Mesenchymal stem cell (in vitro differentiated cells and primary cell): ENCODE data around the gene GLCE.

Source experiments
- DNase-seq: peaks from one replicate; pipeline ENCODE4 v3.0.0-alpha.2; 2013
- H2AFZ ChIP-seq: one replicate; pipeline ENCODE4 v1.6.1; 2013; ENCODE audit warnings: low read depth, mild to moderate bottlenecking, control low read depth, inconsistent platforms, low read length, moderate library complexity
- H2AK5ac ChIP-seq: 2 replicates; pipeline ENCODE4 v1.6.1; 2013; ENCODE audit warnings: low read length, moderate library complexity, mild to moderate bottlenecking, inconsistent platforms; ENCODE audit not compliant: severe bottlenecking
- H2BK120ac ChIP-seq: one replicate; pipeline ENCODE4 v1.6.1; 2013; ENCODE audit warnings: low read depth, mild to moderate bottlenecking, inconsistent platforms, low read length, moderate library complexity
- H2BK12ac ChIP-seq, 2 experiments: one replicate each; pipeline ENCODE4 v1.6.1; 2013; ENCODE audit warnings: inconsistent platforms in 2 of 2, low read length in 2 of 2, mild to moderate bottlenecking in 2 of 2, moderate library complexity in 2 of 2, control low read depth in 1 of 2
- H2BK15ac ChIP-seq: one replicate; pipeline ENCODE4 v1.6.1; 2013; ENCODE audit warnings: mild to moderate bottlenecking, low read depth, inconsistent platforms; ENCODE audit not compliant: poor library complexity, severe bottlenecking
- H2BK5ac ChIP-seq: 2 replicates; pipeline ENCODE4 v1.6.1; 2013; ENCODE audit warnings: low read depth, mild to moderate bottlenecking, low read length, control low read depth, inconsistent platforms; ENCODE audit not compliant: poor library complexity, severe bottlenecking
- H3K14ac ChIP-seq, 2 experiments: one replicate each; pipeline ENCODE4 v1.6.1; 2013; ENCODE audit warnings: inconsistent platforms in 2 of 2, low read length in 2 of 2, control low read depth in 1 of 2, mild to moderate bottlenecking in 1 of 2, moderate library complexity in 1 of 2
- H3K18ac ChIP-seq, 2 experiments: one replicate each; pipeline ENCODE4 v1.6.1; 2013; ENCODE audit warnings: inconsistent platforms in 2 of 2, low read length in 2 of 2, control low read depth in 1 of 2, low read depth in 1 of 2, mild to moderate bottlenecking in 1 of 2
- H3K23ac ChIP-seq, 2 experiments: one replicate each; pipeline ENCODE4 v1.6.1; 2013; ENCODE audit warnings: inconsistent platforms in 2 of 2, low read length in 2 of 2, mild to moderate bottlenecking in 2 of 2, moderate library complexity in 2 of 2, control low read depth in 1 of 2
- H3K27ac ChIP-seq: 2 replicates; pipeline ENCODE4 v1.5.1; 2013; ENCODE audit warnings: mild to moderate bottlenecking, moderate library complexity, low read length, control low read depth, inconsistent platforms; ENCODE audit not compliant: poor library complexity, severe bottlenecking
- H3K27me3 ChIP-seq, 2 experiments: 2 replicates each; pipeline versions ENCODE4 v1.6.1 to v1.7.0; 2013; ENCODE audit warnings: low read length in 2 of 2, mild to moderate bottlenecking in 2 of 2, moderate library complexity in 2 of 2, control low read depth in 1 of 2, inconsistent platforms in 1 of 2; ENCODE audit not compliant: control insufficient read depth in 1 of 2, insufficient read depth in 1 of 2
- H3K36me3 ChIP-seq, 2 experiments: 2 replicates each; pipeline versions ENCODE4 v1.6.1 to v1.7.0; 2013; ENCODE audit warnings: low read length in 2 of 2, control low read depth in 1 of 2, inconsistent platforms in 1 of 2, low read depth in 1 of 2, mild to moderate bottlenecking in 1 of 2; ENCODE audit not compliant: insufficient read depth in 2 of 2, control insufficient read depth in 1 of 2
- H3K4ac ChIP-seq, 2 experiments: one replicate each; pipeline ENCODE4 v1.6.1; 2013; ENCODE audit warnings: inconsistent platforms in 2 of 2, low read length in 2 of 2, mild to moderate bottlenecking in 2 of 2, moderate library complexity in 2 of 2, control low read depth in 1 of 2, low read depth in 1 of 2
- H3K4me1 ChIP-seq: 2 replicates; pipeline ENCODE4 v1.6.1; 2013; ENCODE audit warnings: low read depth, low read length, control low read depth; ENCODE audit not compliant: control insufficient read depth, insufficient read depth
- H3K4me2 ChIP-seq: 2 replicates; pipeline ENCODE4 v1.6.1; 2013; ENCODE audit warnings: low read length, mild to moderate bottlenecking, inconsistent platforms; ENCODE audit not compliant: poor library complexity, severe bottlenecking
- H3K4me3 ChIP-seq, 2 experiments: 2 replicates each; pipeline versions ENCODE4 v1.5.1 to v1.7.0; 2013; ENCODE audit warnings: low read length in 2 of 2, mild to moderate bottlenecking in 2 of 2, control low read depth in 1 of 2, low read depth in 1 of 2; ENCODE audit not compliant: insufficient read depth in 1 of 2
- H3K79me1 ChIP-seq: replicated peaks from 2 replicates; pipeline ENCODE4 v1.6.1; 2013; ENCODE audit warnings: mild to moderate bottlenecking, control low read depth, low read length, inconsistent platforms; ENCODE audit not compliant: poor library complexity, severe bottlenecking
- H3K9ac ChIP-seq: 2 replicates; pipeline ENCODE4 v1.7.0; 2013; ENCODE audit warnings: mild to moderate bottlenecking, low read length, moderate library complexity
- H3K9me3 ChIP-seq: 2 replicates; pipeline ENCODE4 v1.7.0; 2013; ENCODE audit warnings: mild to moderate bottlenecking, low read length; ENCODE audit not compliant: control insufficient read depth
- H4K8ac ChIP-seq: one replicate; pipeline ENCODE4 v1.6.1; 2013; ENCODE audit warnings: inconsistent platforms, mild to moderate bottlenecking, low read length, moderate library complexity
- H4K91ac ChIP-seq: one replicate; pipeline ENCODE4 v1.6.1; 2013; ENCODE audit warnings: mild to moderate bottlenecking, low read length, inconsistent platforms
- WGBS: methylation state at CpG from one replicate; pipeline ENCODE4 v1.1.7; 2013; ENCODE audit warnings: mixed read lengths; 5-methylcytosine and 5-hydroxymethylcytosine counted together

GLCE gene

DNA sequence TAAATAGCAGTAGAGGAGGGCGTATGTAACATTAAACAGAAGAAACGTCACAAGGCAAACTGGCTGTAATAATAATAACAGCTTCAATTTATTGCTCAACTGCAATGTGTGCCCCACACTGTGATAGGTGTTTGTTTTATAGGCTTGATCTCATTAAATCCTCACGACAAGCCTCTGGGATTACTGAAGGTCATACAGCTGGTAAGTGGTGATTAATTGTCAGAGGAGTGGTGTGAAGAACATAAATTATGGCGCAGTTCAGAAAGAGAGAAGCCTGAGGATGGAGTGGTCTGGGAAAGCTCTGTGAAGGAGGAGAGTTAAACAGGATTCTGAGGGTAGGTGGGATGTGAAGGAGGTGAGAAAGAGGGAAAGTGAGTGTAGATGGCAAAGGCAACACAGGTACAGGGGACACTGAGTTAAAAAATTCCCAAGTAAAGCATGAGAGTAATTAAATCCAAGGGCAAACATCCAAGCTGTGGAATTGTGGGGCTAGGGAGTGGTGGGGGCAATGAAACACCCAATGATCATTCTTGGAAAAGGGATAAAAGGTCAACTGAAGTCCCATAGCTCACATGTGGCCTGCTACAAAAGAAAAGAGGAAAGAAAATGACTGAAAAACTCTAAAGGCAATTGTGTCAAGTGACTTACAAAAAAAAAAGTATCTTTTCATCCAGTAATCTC is 16.5 kb upstream of the GLCE start:
- Histone ChIP-seq H2BK12ac (no peak overlapping the region), H3K36me3 (no peaks in the 10 kb centered on the region), H2BK15ac (no peak overlapping the region), H3K18ac (no peak overlapping the region), H3K4ac (no peak overlapping the region), H3K9ac (no peak overlapping the region), H2AK5ac (no peak overlapping the region), H2BK120ac (no peak overlapping the region), H3K14ac (no peak overlapping the region), H3K9me3 (no peaks in the 10 kb centered on the region), H3K79me1 (no peaks in the 10 kb centered on the region), H3K27ac (no peak overlapping the region), H3K23ac (no peak overlapping the region), H3K4me2 (no peak overlapping the region), H3K4me1 (peaks cover 2% of the 10 kb centered on the region), H4K8ac (no peak overlapping the region), H2BK5ac (no peak overlapping the region), H3K4me3 (no peak overlapping the region), H4K91ac (no peak overlapping the region), H3K27me3 (peaks cover 65 to 71% of the 10 kb centered on the region in 2 experiments), H2AFZ (no peak overlapping the region)
- DNase-seq = no peak
- WGBS = 38% methylated on average over 2 of the region's 4 CpGs

DNA sequence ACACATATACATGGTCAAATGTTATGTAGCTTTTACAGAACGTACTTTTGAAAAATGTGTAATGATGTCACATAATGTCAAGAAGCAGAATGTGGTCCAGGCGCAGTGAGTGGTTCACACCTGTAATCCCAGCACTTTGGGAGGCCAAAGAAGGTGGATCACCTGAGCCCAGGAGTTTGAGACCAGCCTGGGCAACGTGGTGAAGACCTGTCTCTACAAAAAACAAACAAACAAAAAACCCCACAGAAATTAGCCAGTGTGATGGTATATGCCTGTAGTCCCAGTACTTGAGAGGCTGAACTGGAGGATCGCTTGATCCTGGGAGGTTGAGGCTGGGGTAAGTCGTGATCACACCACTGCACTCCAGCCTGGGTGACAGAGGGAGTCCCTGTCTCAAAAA is 15.9 kb upstream of the GLCE start:
- no peak overlapping the region for H3K9ac ChIP-seq
- no peak overlapping the region for H3K4me2 ChIP-seq
- no peak overlapping the region for H4K8ac ChIP-seq
- DNase-seq = no peak
- H2AFZ ChIP-seq = no peak overlapping the region
- peaks cover 65 to 71% of the 10 kb centered on the region in 2 experiments for H3K27me3 ChIP-seq
- no peak overlapping the region for H3K4ac ChIP-seq
- no peak overlapping the region for H2BK12ac ChIP-seq
- no peak overlapping the region for H2BK5ac ChIP-seq
- H4K91ac ChIP-seq = no peak overlapping the region
- H3K14ac ChIP-seq = no peak overlapping the region
- WGBS = 91% methylated on average over 3 of the region's 5 CpGs
- no peak overlapping the region for H3K18ac ChIP-seq
- H3K79me1 ChIP-seq = no peaks in the 10 kb centered on the region
- no peak overlapping the region for H3K23ac ChIP-seq
- H3K9me3 ChIP-seq = no peaks in the 10 kb centered on the region
- no peak overlapping the region for H3K27ac ChIP-seq
- no peaks in the 10 kb centered on the region for H3K36me3 ChIP-seq
- no peak overlapping the region for H3K4me3 ChIP-seq
- H2BK15ac ChIP-seq = no peak overlapping the region
- H2AK5ac ChIP-seq = no peak overlapping the region
- H3K4me1 ChIP-seq = peaks cover 2% of the 10 kb centered on the region
- no peak overlapping the region for H2BK120ac ChIP-seq

DNA sequence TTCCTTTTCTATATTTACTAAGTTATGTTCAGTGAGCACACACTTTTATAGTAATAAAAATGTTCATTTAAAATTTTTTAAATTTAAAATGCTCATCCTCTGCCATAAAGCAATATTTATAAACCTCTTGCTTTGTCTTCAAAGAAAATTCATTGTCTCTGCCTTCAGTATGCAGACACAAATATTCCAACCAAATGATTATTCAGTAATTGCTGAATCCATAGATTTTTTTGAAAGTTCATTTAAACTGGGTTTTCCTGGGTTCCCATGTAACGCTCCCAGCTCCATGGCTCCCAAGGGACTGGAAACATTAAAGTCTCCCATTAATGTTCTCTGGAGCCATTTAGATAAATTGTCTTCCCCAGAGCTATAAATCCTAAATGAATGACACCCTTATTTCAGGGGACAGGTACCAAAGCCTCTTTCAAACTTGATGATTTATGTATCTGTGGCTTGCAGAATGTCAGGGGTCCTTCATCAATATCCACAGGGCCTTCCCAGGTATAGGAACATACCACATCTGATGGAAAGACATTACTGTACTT is 15.2 kb upstream of the GLCE start:
- H2BK5ac ChIP-seq = no peak overlapping the region
- no peak overlapping the region for H3K4me2 ChIP-seq
- H2AK5ac ChIP-seq = no peak overlapping the region
- no peak overlapping the region for H3K23ac ChIP-seq
- H2BK12ac ChIP-seq = no peak overlapping the region
- DNase-seq = no peak
- no peaks in the 10 kb centered on the region for H3K9me3 ChIP-seq
- peaks cover 65 to 71% of the 10 kb centered on the region in 2 experiments for H3K27me3 ChIP-seq
- WGBS = 55% methylated on average over 1 of the region's 1 CpG
- no peak overlapping the region for H2AFZ ChIP-seq
- H3K36me3 ChIP-seq = no peaks in the 10 kb centered on the region
- no peak overlapping the region for H3K27ac ChIP-seq
- peaks cover 2% of the 10 kb centered on the region for H3K4me1 ChIP-seq
- no peak overlapping the region for H3K14ac ChIP-seq
- H3K4ac ChIP-seq = no peak overlapping the region
- H3K79me1 ChIP-seq = no peaks in the 10 kb centered on the region
- H2BK120ac ChIP-seq = no peak overlapping the region
- H3K4me3 ChIP-seq = no peak overlapping the region
- H3K9ac ChIP-seq = no peak overlapping the region
- H4K91ac ChIP-seq = no peak overlapping the region
- no peak overlapping the region for H3K18ac ChIP-seq
- H4K8ac ChIP-seq = no peak overlapping the region
- H2BK15ac ChIP-seq = no peak overlapping the region

DNA sequence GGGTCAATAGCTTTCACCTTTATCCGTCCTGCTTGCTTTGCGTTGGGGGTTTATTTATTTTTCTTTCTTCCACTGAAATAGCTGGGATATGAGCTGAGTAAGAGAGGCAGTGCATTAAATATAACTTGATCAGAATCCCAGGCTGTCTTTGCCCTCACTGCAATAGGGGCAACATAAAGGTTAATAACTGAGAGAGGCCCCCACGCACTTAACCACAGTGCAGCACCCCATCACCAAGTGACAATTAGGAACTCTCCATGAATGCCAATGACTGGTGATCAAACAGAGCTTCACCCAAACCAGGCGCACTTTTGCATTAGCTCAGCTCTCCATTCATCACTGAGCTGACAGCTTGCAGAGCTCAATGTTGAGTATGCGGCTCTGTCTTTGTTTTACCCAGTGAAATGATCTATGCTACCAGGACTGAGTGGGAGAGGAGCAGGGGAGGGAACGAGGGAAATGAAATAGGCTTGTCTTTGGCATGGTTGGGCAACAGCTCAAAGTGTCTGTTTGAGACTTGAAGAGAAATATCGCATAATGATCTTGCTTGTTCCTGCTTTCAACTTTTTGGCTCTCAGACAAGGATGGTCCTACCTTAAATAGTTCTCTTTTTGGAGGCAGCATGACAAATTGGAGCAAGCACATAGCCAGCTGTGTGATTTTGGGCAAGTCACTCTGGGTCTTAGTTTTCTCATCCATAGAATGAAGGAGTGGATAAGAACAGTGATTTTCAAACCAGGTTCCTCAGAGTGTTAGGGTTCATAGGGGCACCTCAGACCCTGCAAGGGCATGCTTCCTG is 14.5 kb upstream of the GLCE start:
- no peaks in the 10 kb centered on the region for H3K79me1 ChIP-seq
- H3K4me1 ChIP-seq = no peaks in the 10 kb centered on the region
- DNase-seq = peak; percentile 50
- H2BK5ac ChIP-seq = no peak overlapping the region
- H3K4ac ChIP-seq = no peak overlapping the region
- H3K14ac ChIP-seq = no peak overlapping the region
- no peak overlapping the region for H2BK12ac ChIP-seq
- no peaks in the 10 kb centered on the region for H3K9me3 ChIP-seq
- no peak overlapping the region for H4K8ac ChIP-seq
- no peak overlapping the region for H2BK120ac ChIP-seq
- WGBS = 26% methylated on average over 7 of the region's 7 CpGs
- no peak overlapping the region for H4K91ac ChIP-seq
- no peak overlapping the region for H3K4me3 ChIP-seq
- H3K36me3 ChIP-seq = no peaks in the 10 kb centered on the region
- H3K18ac ChIP-seq = no peak overlapping the region
- no peak overlapping the region for H2AK5ac ChIP-seq
- H2BK15ac ChIP-seq = no peak overlapping the region
- H3K27ac ChIP-seq = no peak overlapping the region
- no peak overlapping the region for H2AFZ ChIP-seq
- no peak overlapping the region for H3K9ac ChIP-seq
- no peak overlapping the region for H3K4me2 ChIP-seq
- H3K27me3 ChIP-seq = peaks cover 65 to 71% of the 10 kb centered on the region in 2 experiments
- no peak overlapping the region for H3K23ac ChIP-seq
